Astrocyte (in vitro differentiated cells and primary cell): Measurements from ENCODE around the gene CELSR3.

Source experiments
- EZH2 ChIP-seq: IDR thresholded peaks from 2 replicates; pipeline ENCODE4 v1.6.1; 2012; ENCODE audit warnings: mild to moderate bottlenecking, low read length, inconsistent platforms; ENCODE audit not compliant: insufficient read depth
- TF ChIP-seq, protein P1 (sequence below): IDR thresholded peaks from 2 replicates; pipeline ENCODE4 v1.5.1; 2011; ENCODE audit warnings: low read depth, mild to moderate bottlenecking, inconsistent platforms, low read length, moderate library complexity; ENCODE audit not compliant: insufficient read depth

DNA sequence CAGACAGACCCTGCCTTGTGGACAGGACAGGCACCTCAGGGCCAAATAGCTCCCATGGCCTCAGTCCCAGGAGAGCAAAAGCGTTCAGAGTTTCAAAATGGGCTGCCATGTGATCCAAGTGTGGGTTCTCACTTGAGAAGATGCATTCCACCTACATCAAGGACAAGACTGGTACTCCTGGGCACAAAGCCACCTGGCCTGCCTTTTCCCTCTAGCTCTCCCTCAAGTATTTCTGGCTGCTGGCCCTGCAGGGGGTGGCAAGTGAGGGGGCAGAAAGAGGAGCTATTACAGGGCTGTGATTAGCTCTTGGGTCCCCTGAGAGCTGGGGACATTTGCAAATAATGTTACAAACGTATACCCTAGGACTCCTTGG lies 61.1 kb downstream of the CELSR3 start:
- TF ChIP-seq, protein P1, sequence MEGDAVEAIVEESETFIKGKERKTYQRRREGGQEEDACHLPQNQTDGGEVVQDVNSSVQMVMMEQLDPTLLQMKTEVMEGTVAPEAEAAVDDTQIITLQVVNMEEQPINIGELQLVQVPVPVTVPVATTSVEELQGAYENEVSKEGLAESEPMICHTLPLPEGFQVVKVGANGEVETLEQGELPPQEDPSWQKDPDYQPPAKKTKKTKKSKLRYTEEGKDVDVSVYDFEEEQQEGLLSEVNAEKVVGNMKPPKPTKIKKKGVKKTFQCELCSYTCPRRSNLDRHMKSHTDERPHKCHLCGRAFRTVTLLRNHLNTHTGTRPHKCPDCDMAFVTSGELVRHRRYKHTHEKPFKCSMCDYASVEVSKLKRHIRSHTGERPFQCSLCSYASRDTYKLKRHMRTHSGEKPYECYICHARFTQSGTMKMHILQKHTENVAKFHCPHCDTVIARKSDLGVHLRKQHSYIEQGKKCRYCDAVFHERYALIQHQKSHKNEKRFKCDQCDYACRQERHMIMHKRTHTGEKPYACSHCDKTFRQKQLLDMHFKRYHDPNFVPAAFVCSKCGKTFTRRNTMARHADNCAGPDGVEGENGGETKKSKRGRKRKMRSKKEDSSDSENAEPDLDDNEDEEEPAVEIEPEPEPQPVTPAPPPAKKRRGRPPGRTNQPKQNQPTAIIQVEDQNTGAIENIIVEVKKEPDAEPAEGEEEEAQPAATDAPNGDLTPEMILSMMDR = no peak
- TF ChIP-seq EZH2 = no peak
